ENCODE measurements around the gene CAB39L.

GRCh38 chr13:49304763-49305700 lies 138.8 kb downstream of the CAB39L start:
- TF ChIP-seq CTCF (IDR thresholded peaks at IDR 0.05) (no peak), POLR2A (IDR thresholded peaks at IDR 0.05) (peak in 1 of 2 donors; percentile 40)
